ENCODE measurements around the gene ARMCX2. TPM values are rescaled to one million over a fixed set of nuclear protein-coding genes. Genes with fewer than 3 reads are reported as not detected.
"Not testable (repeated sequence)": the region's sequence is repeated elsewhere in the genome, so short reads cannot be mapped to it uniquely, and the experiment has no call there.

The ARMCX2 gene
- polyA plus RNA-seq, 2 donors: 4.9 to 5.9 TPM

DNA sequence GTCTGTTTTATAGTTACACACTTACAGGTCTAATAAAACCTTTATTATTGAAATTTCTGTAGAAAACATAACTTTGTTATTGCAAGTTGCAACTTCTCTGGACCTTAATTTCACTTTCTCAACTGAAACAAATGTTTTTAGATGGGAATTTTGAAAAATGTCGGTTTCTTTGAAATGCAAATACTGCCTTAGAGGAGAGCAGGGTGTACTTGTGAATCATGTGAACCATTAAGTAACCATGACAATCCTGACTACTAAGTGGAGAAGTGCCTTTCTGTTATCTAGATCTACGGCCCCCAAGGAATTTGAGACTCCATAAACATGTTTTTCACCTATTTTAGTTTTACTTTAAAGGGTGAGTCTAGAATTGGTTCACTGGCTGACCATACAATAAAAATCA lies 8.5 kb upstream of the ARMCX2 start:
- Histone ChIP-seq H3K27me3 (ENCODE audit: control insufficient read depth in 1 of 2, insufficient read depth in 2 of 2, low read length in 2 of 2) (peaks cover 0 to 4% of the 10 kb centered on the region in 2 donors), H3K9me3 (ENCODE audit: control insufficient read depth in 2 of 2, insufficient read depth in 1 of 2, low read depth in 1 of 2, low read length in 1 of 2) (peaks cover 0 to 3% of the 10 kb centered on the region in 2 donors), H3K4me3 (ENCODE audit: low read depth in 1 of 2, low read length in 2 of 2) (no peak overlapping the region), H3K27ac (ENCODE audit: low read depth in 2 of 2, low read length in 1 of 2) (no peak overlapping the region), H3K36me3 (ENCODE audit: control insufficient read depth in 2 of 2, insufficient read depth in 2 of 2, low read length in 1 of 2) (no peaks in the 10 kb centered on the region), H3K4me1 (ENCODE audit: control insufficient read depth in 2 of 2, insufficient read depth in 2 of 2, low read length in 1 of 2) (no peaks in the 10 kb centered on the region)
- 42 to 56% methylated on average over 2 of the region's 2 CpGs for WGBS, 2 donors

DNA sequence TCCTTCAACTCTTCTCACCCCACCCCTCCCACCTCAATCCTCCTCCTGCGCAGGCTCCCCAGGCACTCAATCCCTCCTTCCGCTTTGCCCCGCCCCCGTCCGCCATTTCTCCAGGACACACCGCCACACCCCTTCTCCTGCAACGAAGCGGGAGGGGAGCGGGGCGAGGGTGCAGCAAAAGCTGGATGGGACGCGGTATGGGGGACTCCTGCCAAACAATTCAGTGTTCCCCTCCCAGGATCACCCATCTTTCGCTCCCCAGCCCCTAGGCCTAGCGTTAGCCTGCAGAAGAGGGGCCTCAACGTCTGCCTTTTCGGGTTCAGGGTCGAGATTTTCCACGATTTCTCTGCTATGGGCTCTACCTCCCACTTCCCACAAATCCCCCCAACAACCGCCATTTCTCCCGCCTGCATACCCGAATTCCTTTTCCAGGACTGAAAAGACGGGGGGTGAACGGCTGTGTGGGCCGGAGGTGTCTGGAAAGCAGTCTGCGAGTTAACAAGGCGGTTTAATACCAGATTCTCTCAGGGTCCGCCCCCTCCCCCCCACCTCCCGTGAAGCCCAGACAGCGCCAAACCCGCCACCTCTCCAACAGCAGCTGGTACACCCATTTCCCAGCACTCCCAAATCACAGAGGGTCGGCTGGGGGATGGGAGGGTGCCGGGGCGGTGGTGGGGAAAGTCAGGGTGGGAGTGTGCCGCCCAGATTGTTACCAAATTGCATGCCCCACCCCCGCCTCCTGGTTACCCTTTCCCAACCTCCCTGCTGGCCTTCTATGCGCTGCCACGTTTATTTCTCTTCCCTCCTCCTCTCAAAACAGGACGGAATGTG lies 774 bp downstream of the ARMCX2 start:
- WGBS, 2 donors: 3 to 28% methylated on average over 33 to 37 of the region's 38 CpGs
- H3K4me3 ChIP-seq (ENCODE audit: low read depth in 1 of 2, low read length in 2 of 2): peak overlapping the region; percentile 54 to 57
- H3K27me3 ChIP-seq (ENCODE audit: control insufficient read depth in 1 of 2, insufficient read depth in 2 of 2, low read length in 2 of 2): no peaks in the 10 kb centered on the region
- H3K9me3 ChIP-seq (ENCODE audit: control insufficient read depth in 2 of 2, insufficient read depth in 1 of 2, low read depth in 1 of 2, low read length in 1 of 2): no peaks in the 10 kb centered on the region
- H3K36me3 ChIP-seq (ENCODE audit: control insufficient read depth in 2 of 2, insufficient read depth in 2 of 2, low read length in 1 of 2): no peaks in the 10 kb centered on the region
- peak overlapping the region; percentile 34 to 64 for H3K27ac ChIP-seq (ENCODE audit: low read depth in 2 of 2, low read length in 1 of 2)
- H3K4me1 ChIP-seq (ENCODE audit: control insufficient read depth in 2 of 2, insufficient read depth in 2 of 2, low read length in 1 of 2): no peaks in the 10 kb centered on the region

DNA sequence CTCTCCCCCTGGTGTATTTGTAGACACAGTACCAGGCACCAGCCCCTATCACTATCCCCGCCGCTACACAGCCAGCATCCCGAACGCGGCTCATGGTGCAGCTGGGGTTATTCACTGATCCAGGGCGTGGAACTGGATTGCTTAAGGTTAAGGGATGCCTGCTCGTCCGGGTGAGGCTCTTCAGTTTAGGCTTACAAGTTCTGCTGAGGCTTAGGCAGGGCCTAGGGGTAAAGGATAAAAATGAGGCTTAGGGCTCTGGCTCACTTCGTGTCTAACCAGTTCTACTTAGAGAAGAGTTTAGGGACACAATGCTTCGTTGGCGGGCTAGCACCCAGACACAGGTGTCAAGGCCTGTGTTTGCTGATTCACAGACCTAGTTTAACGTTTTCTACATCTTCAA lies 2.2 kb downstream of the ARMCX2 start:
- Histone ChIP-seq H3K27me3 (ENCODE audit: control insufficient read depth in 1 of 2, insufficient read depth in 2 of 2, low read length in 2 of 2) (no peaks in the 10 kb centered on the region), H3K9me3 (ENCODE audit: control insufficient read depth in 2 of 2, insufficient read depth in 1 of 2, low read depth in 1 of 2, low read length in 1 of 2) (no peaks in the 10 kb centered on the region), H3K4me1 (ENCODE audit: control insufficient read depth in 2 of 2, insufficient read depth in 2 of 2, low read length in 1 of 2) (no peaks in the 10 kb centered on the region), H3K4me3 (ENCODE audit: low read depth in 1 of 2, low read length in 2 of 2) (no peak overlapping the region), H3K27ac (ENCODE audit: low read depth in 2 of 2, low read length in 1 of 2) (no peak overlapping the region), H3K36me3 (ENCODE audit: control insufficient read depth in 2 of 2, insufficient read depth in 2 of 2, low read length in 1 of 2) (no peaks in the 10 kb centered on the region)
- 73 to 85% methylated on average over 12 of the region's 12 CpGs for WGBS, 2 donors

DNA sequence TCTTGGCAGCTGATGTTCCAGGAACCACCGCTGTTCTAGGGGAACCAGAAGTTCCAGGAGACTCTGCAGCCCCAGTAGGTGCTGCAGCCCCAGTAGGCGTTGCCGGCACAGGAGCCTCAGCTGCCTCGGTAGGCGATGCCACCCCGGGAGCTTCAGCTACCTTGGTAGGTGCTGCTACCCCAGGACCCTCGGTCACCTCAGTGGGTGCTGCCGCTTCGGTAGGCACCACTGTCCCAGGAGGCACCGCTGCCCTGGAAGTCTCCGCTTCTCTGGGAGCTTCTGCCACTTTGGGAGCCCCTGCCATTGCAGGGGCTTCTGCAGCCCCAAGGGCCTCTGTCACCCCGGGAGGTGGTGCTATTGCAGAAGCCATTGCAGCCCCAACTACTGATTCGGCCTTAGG lies 2.8 kb downstream of the ARMCX2 start:
- H3K4me1 ChIP-seq (ENCODE audit: control insufficient read depth in 2 of 2, insufficient read depth in 2 of 2, low read length in 1 of 2): no peaks in the 10 kb centered on the region
- no peaks in the 10 kb centered on the region for H3K27me3 ChIP-seq (ENCODE audit: control insufficient read depth in 1 of 2, insufficient read depth in 2 of 2, low read length in 2 of 2)
- no peak overlapping the region for H3K4me3 ChIP-seq (ENCODE audit: low read depth in 1 of 2, low read length in 2 of 2)
- no peaks in the 10 kb centered on the region for H3K9me3 ChIP-seq (ENCODE audit: control insufficient read depth in 2 of 2, insufficient read depth in 1 of 2, low read depth in 1 of 2, low read length in 1 of 2)
- H3K27ac ChIP-seq (ENCODE audit: low read depth in 2 of 2, low read length in 1 of 2): no peak overlapping the region
- H3K36me3 ChIP-seq (ENCODE audit: control insufficient read depth in 2 of 2, insufficient read depth in 2 of 2, low read length in 1 of 2): no peaks in the 10 kb centered on the region
- WGBS, 2 donors: 82 to 91% methylated on average over 12 to 13 of the region's 13 CpGs

DNA sequence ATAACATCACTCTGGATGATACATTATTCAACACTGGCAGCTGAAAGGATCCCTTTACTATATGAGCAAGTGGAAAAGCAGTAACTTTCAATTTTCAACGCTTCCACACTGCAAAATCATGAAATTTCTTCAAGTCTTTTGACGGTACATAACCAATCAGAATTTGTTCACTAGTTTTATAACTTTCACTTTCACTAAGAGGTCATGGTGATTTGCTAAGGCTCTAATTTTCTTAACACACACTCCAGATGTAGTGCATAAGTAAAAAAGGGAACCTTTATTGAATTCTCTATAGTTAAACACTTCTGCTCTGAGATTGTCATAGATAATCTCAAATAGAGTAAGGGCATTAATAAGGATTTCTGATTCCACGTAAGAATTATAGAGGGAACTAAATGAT lies 4.1 kb downstream of the ARMCX2 start:
- WGBS, 2 donors: 54 to 73% methylated on average over 3 of the region's 3 CpGs
- Histone ChIP-seq H3K27ac (ENCODE audit: low read depth in 2 of 2, low read length in 1 of 2) (no peak overlapping the region), H3K4me3 (ENCODE audit: low read depth in 1 of 2, low read length in 2 of 2) (no peak overlapping the region), H3K36me3 (ENCODE audit: control insufficient read depth in 2 of 2, insufficient read depth in 2 of 2, low read length in 1 of 2) (no peaks in the 10 kb centered on the region), H3K9me3 (ENCODE audit: control insufficient read depth in 2 of 2, insufficient read depth in 1 of 2, low read depth in 1 of 2, low read length in 1 of 2) (no peaks in the 10 kb centered on the region), H3K4me1 (ENCODE audit: control insufficient read depth in 2 of 2, insufficient read depth in 2 of 2, low read length in 1 of 2) (no peaks in the 10 kb centered on the region), H3K27me3 (ENCODE audit: control insufficient read depth in 1 of 2, insufficient read depth in 2 of 2, low read length in 2 of 2) (no peaks in the 10 kb centered on the region)

DNA sequence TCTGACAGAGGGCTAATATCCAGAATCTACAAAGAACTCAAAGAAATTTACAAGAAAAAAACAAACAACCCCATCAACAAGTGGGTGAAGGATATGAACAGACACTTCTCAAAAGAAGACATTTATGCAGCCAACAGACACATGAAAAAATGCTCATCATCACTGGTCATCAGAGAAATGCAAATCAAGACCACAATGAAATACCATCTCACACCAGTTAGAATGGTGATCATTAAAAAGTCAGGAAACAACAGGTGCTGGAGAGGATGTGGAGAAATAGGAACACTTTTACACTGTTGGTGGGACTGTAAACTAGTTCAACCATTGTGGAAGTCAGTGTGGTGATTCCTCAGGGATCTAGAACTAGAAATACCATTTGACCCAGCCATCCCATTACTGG lies 11.9 kb downstream of the ARMCX2 start:
- not testable (repeated sequence) for H3K27me3 ChIP-seq (ENCODE audit: control insufficient read depth in 1 of 2, insufficient read depth in 2 of 2, low read length in 2 of 2); H3K4me3 ChIP-seq (ENCODE audit: low read depth in 1 of 2, low read length in 2 of 2); H3K9me3 ChIP-seq (ENCODE audit: control insufficient read depth in 2 of 2, insufficient read depth in 1 of 2, low read depth in 1 of 2, low read length in 1 of 2); H3K36me3 ChIP-seq (ENCODE audit: control insufficient read depth in 2 of 2, insufficient read depth in 2 of 2, low read length in 1 of 2); H3K27ac ChIP-seq (ENCODE audit: low read depth in 2 of 2, low read length in 1 of 2); H3K4me1 ChIP-seq (ENCODE audit: control insufficient read depth in 2 of 2, insufficient read depth in 2 of 2, low read length in 1 of 2)

DNA sequence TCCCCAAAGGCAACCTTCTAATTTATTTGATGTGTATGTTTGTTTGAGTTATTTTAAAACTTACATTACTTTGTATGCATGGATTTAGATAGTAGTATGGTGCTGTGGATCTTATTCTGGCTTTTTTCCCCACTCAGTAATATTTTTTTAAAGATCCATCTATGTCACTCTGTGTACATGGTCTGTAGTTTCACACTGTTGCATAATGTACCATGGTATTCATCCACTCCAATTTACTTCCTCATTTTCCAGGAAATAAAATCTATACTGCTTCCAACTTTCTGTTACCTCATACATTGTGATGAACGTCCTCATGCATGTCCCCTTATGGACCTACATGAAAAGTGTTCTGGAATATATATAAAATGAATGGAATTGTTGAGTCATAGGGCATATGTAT lies 17.6 kb downstream of the ARMCX2 start:
- WGBS, 2 donors: 25 to 54% methylated on average over 1 of the region's 1 CpG
- H3K36me3 ChIP-seq (ENCODE audit: control insufficient read depth in 2 of 2, insufficient read depth in 2 of 2, low read length in 1 of 2): no peaks in the 10 kb centered on the region
- H3K27me3 ChIP-seq (ENCODE audit: control insufficient read depth in 1 of 2, insufficient read depth in 2 of 2, low read length in 2 of 2): no peaks in the 10 kb centered on the region
- no peaks in the 10 kb centered on the region for H3K4me1 ChIP-seq (ENCODE audit: control insufficient read depth in 2 of 2, insufficient read depth in 2 of 2, low read length in 1 of 2)
- H3K27ac ChIP-seq (ENCODE audit: low read depth in 2 of 2, low read length in 1 of 2): no peak overlapping the region
- H3K9me3 ChIP-seq (ENCODE audit: control insufficient read depth in 2 of 2, insufficient read depth in 1 of 2, low read depth in 1 of 2, low read length in 1 of 2): no peaks in the 10 kb centered on the region
- no peak overlapping the region for H3K4me3 ChIP-seq (ENCODE audit: low read depth in 1 of 2, low read length in 2 of 2)

DNA sequence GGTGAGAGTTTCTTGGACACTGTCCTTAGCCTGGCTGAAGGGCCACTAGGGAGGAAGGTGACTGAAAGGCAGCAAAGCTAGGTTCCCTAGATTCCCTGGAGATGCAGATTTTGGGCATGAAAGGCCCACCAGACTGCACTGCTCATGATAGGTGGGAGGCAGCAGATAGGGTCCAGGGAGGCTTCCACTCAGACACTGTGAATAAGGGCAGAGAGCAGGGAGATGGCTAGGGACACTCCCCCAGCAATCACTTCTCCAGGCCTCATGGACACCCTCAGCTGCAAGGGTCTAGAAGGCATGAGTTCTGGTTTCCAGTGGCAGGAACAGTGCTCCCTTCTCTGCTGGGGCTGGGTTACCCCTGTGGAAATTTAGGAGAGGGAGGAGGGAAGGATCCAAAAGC lies 20.1 kb downstream of the ARMCX2 start:
- Histone ChIP-seq H3K27me3 (ENCODE audit: control insufficient read depth in 1 of 2, insufficient read depth in 2 of 2, low read length in 2 of 2) (no peaks in the 10 kb centered on the region), H3K4me1 (ENCODE audit: control insufficient read depth in 2 of 2, insufficient read depth in 2 of 2, low read length in 1 of 2) (no peaks in the 10 kb centered on the region), H3K36me3 (ENCODE audit: control insufficient read depth in 2 of 2, insufficient read depth in 2 of 2, low read length in 1 of 2) (no peaks in the 10 kb centered on the region), H3K4me3 (ENCODE audit: low read depth in 1 of 2, low read length in 2 of 2) (no peak overlapping the region), H3K27ac (ENCODE audit: low read depth in 2 of 2, low read length in 1 of 2) (no peak overlapping the region), H3K9me3 (ENCODE audit: control insufficient read depth in 2 of 2, insufficient read depth in 1 of 2, low read depth in 1 of 2, low read length in 1 of 2) (no peaks in the 10 kb centered on the region)

DNA sequence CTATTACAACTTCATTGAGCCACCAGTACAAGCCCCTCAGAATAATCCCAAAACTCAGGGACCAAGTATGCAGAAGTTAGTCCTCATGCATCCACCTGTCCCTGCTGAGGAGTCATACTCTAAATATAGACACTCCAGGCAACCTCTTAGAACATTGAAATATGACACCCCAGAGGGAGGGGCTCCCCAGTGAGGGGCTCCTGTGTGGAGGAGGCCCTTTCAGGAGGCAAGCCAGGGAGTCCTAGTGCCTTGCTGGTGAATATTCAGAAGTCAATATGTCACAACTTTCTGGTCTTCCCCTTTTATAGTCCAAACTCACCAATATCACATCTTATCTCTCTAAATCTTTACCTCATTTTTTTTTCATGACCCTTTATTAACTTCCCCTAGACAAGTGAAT lies 40.3 kb downstream of the ARMCX2 start:
- Histone ChIP-seq H3K9me3 (ENCODE audit: control insufficient read depth in 2 of 2, insufficient read depth in 1 of 2, low read depth in 1 of 2, low read length in 1 of 2) (no peaks in the 10 kb centered on the region), H3K4me1 (ENCODE audit: control insufficient read depth in 2 of 2, insufficient read depth in 2 of 2, low read length in 1 of 2) (no peaks in the 10 kb centered on the region), H3K27ac (ENCODE audit: low read depth in 2 of 2, low read length in 1 of 2) (no peak overlapping the region), H3K36me3 (ENCODE audit: control insufficient read depth in 2 of 2, insufficient read depth in 2 of 2, low read length in 1 of 2) (no peaks in the 10 kb centered on the region), H3K4me3 (ENCODE audit: low read depth in 1 of 2, low read length in 2 of 2) (no peak overlapping the region), H3K27me3 (ENCODE audit: control insufficient read depth in 1 of 2, insufficient read depth in 2 of 2, low read length in 2 of 2) (no peaks in the 10 kb centered on the region)

Measured in esophagus (tissue), 2 donors.